B cell (primary cell): ENCODE data around the gene CACNB4.

Source experiments
- CTCF ChIP-seq: fragments of 200-600 bp; IDR thresholded peaks from one replicate; pipeline ENCODE4 v1.8.0; 2022; ENCODE audit warnings: antibody characterized with exemption, mild to moderate bottlenecking
- EZH2 ChIP-seq: IDR thresholded peaks from 2 replicates; pipeline ENCODE4 v1.6.1; 2012; ENCODE audit warnings: borderline replicate concordance, low read depth, mild to moderate bottlenecking, moderate library complexity, low read length; ENCODE audit not compliant: insufficient read depth, poor library complexity, severe bottlenecking

DNA sequence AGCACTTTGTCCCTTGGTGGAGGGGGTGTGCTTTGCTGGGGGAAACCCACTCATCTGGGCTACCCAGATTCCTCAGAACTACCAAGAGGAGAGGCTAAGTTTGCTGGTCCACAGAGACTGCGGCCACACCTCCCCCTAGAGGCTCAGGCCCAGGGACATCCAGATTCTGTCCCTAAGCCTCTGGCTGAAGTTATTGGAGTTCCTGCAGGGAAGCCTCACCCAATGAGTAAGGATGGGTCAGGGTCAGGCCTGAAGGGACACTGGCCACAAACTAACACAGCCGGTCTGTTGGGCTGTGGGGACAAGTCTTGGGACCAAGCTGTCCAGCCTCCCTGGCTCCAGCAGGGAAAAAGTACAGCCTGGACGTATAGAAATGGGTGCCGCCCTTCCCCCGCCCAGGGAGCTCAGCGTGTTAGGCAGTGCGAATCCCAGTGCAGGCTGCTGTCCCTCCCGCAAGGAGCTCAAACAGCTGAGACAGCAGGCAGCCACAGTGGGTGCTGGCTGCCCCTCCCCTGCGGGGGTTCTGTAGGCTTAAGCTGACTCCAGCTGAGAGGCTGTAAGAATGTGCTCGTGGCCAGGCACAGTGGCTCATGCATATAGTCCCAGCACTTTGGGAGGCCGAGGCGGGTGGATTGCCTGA, 183.7 kb downstream of the CACNB4 start:
- TF ChIP-seq CTCF: no peak
- TF ChIP-seq EZH2: no peak
